A549 treated with Hydrocortisone at 1 μM for 4 hours (cell line): ENCODE results near the gene FFAR2. TPM values are rescaled to one million over a fixed set of nuclear protein-coding genes. Genes with fewer than 3 reads are reported as not detected.

Experiments
- total RNA-seq: library from RNA; stranded (reverse); fragments of 200-300 nt; extraction: Qiagen RNA extraction; gene quantifications from 5 replicates; pipeline ENCODE4 v1.2.3, GENCODE V29; 2022

FFAR2 gene
- not detected in 5 replicates for total RNA-seq

GRCh38 chr19:35447606-35448469 lies at the start of gene FFAR2:
TSS of gene FFAR2 (plus strand) at chr19:35448257. CDS start at chr19:35449715, 1,458 bp downstream.

GRCh38 chr19:35490364-35490763 lies 42.3 kb downstream of the FFAR2 start, which contains the start of gene KRTDAP:
TSS of gene KRTDAP (minus strand) at chr19:35490464. CDS start at chr19:35490442, 22 bp downstream.

Other genes with a start within 250 kb of the FFAR2 start
- gene FAM187B, start 219.5 kb upstream of the FFAR2 start, total RNA-seq = not detected in 5 replicates
- gene LSR, start 199.3 kb upstream of the FFAR2 start, total RNA-seq = 6.8 to 12.1 TPM (median 10.2 TPM) in 5 replicates
- 120 to 158 TPM (median 149 TPM) in 5 replicates for gene USF2, start 179.3 kb upstream of the FFAR2 start, total RNA-seq
- gene HAMP, start 165.7 kb upstream of the FFAR2 start, total RNA-seq = 0.02 to 0.22 TPM (median 0.12 TPM) in 3 of 5 replicates, not detected in the others
- not detected in 5 replicates for gene MAG, start 156.1 kb upstream of the FFAR2 start, total RNA-seq
- 0.68 to 1.2 TPM (median 0.95 TPM) in 5 replicates for gene CD22, start 119.1 kb upstream of the FFAR2 start, total RNA-seq
- 0.07 TPM in 2 of 5 replicates, not detected in the others for gene FFAR1, start 100.4 kb upstream of the FFAR2 start, total RNA-seq
- gene FFAR3, start 89.8 kb upstream of the FFAR2 start, total RNA-seq = 0.09 TPM in 2 of 5 replicates, not detected in the others
- not detected in 5 replicates for gene GPR42, start 77.2 kb upstream of the FFAR2 start, total RNA-seq
- not detected in 5 replicates for gene KRTDAP, start 42.2 kb downstream of the FFAR2 start, total RNA-seq
- 33.8 to 45.0 TPM (median 35.0 TPM) in 5 replicates for gene DMKN, start 65.4 kb downstream of the FFAR2 start, total RNA-seq
- gene SBSN, start 80.1 kb downstream of the FFAR2 start, total RNA-seq = 2.2 to 4.6 TPM (median 3.5 TPM) in 5 replicates
- 0.09 TPM in 1 of 5 replicates, not detected in the others for gene GAPDHS, start 85.2 kb downstream of the FFAR2 start, total RNA-seq
- gene TMEM147, start 97.4 kb downstream of the FFAR2 start, total RNA-seq = 323 to 433 TPM (median 412 TPM) in 5 replicates
- 0.07 to 0.09 TPM in 2 of 5 replicates, not detected in the others for gene ATP4A, start 115.4 kb downstream of the FFAR2 start, total RNA-seq
- gene PMIS2, start 137.9 kb downstream of the FFAR2 start, total RNA-seq = not detected in 5 replicates
- gene HAUS5, start 164.5 kb downstream of the FFAR2 start, total RNA-seq = 13.0 to 16.4 TPM (median 14.9 TPM) in 5 replicates
- 147 to 203 TPM (median 195 TPM) in 5 replicates for gene RBM42, start 180.8 kb downstream of the FFAR2 start, total RNA-seq
- 1.5 to 3.3 TPM (median 2.9 TPM) in 5 replicates for gene ETV2, start 193.5 kb downstream of the FFAR2 start, total RNA-seq
- 1,261 to 1,482 TPM (median 1,322 TPM) in 5 replicates for gene COX6B1, start 200.1 kb downstream of the FFAR2 start, total RNA-seq
- gene UPK1A, start 218.3 kb downstream of the FFAR2 start, total RNA-seq = 0.52 to 1.5 TPM (median 1.0 TPM) in 5 replicates